ENCODE results near the gene NCS1.

NCS1 gene

DNA sequence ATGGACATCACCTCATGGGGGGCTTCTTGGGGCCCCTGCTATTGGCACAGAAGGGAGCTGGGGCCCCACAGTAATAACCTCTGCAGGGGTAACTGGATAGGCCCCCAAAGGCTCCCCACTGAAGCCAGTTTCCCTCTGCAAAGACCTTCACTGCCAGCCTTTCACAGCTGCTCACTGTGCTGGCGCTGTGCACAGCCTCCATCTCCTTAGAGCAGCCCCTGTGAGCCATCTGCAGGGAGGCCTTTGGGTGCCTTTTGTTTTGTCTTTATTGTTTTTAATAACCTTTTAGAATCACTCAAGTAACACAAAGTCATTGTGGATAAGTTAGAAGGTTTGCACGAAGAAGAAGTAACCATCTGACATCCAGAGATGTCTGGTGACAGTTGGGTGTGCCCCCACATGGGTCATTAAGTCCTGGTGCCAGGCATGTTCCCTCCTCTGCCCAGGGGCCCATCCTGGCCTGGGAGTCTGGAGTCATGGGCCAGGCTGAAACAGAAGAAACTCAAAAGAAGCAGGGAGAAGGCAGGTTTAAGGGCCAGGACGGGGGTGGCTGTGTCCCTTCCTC is 42.7 kb downstream of the NCS1 start:
- TF ChIP-seq, protein P1, sequence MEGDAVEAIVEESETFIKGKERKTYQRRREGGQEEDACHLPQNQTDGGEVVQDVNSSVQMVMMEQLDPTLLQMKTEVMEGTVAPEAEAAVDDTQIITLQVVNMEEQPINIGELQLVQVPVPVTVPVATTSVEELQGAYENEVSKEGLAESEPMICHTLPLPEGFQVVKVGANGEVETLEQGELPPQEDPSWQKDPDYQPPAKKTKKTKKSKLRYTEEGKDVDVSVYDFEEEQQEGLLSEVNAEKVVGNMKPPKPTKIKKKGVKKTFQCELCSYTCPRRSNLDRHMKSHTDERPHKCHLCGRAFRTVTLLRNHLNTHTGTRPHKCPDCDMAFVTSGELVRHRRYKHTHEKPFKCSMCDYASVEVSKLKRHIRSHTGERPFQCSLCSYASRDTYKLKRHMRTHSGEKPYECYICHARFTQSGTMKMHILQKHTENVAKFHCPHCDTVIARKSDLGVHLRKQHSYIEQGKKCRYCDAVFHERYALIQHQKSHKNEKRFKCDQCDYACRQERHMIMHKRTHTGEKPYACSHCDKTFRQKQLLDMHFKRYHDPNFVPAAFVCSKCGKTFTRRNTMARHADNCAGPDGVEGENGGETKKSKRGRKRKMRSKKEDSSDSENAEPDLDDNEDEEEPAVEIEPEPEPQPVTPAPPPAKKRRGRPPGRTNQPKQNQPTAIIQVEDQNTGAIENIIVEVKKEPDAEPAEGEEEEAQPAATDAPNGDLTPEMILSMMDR (IDR thresholded peaks at IDR 0.05; ENCODE audit: low read length, missing control alignments) = no peak
- H3K4me3 ChIP-seq (replicated peaks; ENCODE audit: low read depth, low read length) = no peak overlapping the region
- DNase-seq (ENCODE audit: low read depth) = no peak

DNA sequence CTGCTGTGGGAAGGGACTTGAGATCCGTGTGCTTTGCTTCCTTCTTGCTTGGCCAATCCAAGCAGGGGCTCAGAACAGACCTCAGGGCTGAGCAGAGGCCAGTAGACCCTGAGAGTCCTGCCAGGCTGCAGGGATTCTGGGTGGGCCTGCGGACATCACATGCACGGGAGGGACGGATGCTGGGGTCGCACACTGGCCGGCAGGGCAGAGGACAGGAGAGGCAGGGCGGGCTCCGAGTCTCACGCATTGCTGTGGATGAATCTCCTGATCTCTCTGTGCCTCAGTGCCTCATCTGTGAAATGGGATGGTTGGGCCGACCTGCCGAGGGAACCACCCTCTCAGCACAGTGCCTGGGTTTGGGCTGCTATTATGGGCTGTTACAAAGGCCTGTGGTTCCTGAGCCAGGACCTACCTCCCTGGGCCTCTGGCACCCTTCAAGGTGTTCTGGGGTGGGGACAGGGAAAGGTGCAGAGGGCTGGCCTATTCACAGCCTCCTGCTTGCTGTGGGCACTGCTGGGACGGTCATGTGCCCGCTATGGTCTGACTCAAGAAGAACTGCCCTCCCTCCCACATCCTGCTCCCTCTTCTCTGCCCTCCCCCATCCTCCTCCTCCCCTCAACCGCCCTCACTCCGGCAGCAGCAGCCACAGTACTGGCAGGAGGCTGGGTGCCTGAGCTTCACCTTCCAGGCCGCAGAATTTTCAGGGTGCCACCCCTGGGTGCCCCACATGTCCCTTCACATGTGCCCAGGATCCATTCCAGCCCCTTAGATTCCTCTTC is 43.3 kb downstream of the NCS1 start:
- TF ChIP-seq, protein P1 (IDR thresholded peaks at IDR 0.05; ENCODE audit: low read length, missing control alignments) = no peak

DNA sequence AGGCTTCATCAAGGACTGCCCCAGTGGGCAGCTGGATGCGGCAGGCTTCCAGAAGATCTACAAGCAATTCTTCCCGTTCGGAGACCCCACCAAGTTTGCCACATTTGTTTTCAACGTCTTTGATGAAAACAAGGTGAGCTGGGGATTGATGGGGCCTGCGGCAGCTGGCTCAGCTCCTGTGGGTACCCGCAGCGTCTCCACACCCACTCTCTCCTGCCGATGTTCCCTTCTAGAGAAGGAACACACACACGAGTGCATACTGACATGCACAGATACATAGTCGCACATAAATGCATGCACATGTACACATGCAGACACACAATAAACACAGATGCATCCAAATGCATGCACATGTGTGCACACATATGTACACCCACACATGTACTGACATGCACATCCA is 45.6 kb downstream of the NCS1 start:
- H3K4me3 ChIP-seq (replicated peaks; ENCODE audit: low read depth, low read length) = no peak overlapping the region
- no peak for DNase-seq (ENCODE audit: low read depth)
- TF ChIP-seq, protein P1 (IDR thresholded peaks at IDR 0.05; ENCODE audit: low read length, missing control alignments) = no peak

More for the DNA sequence above, 43.3 kb downstream of the NCS1 start:
- H3K4me3 ChIP-seq (replicated peaks; ENCODE audit: low read depth, low read length) = no peak overlapping the region
- peak; percentile 78 for DNase-seq (ENCODE audit: low read depth)

DNA sequence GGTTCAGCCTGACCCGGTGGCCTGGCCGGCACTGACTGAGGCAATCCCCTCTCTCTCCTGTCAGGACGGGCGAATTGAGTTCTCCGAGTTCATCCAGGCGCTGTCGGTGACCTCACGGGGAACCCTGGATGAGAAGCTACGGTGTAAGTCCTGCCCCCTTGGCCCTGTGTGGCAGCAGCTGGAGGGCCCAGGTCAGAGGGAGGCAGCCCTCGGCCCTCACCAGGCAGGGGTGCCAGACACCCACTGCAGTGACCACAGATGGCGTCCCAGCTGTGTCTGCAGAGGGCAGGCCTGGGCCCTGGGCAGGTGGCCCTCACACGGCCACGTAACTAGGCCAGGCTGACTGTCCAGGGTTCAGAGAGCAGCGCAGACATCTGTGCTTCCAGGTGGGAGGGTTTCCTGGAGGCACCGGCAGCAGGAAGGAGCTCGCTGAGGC is 47.5 kb downstream of the NCS1 start:
- H3K4me3 ChIP-seq (replicated peaks; ENCODE audit: low read depth, low read length) = no peak overlapping the region
- TF ChIP-seq, protein P1 (IDR thresholded peaks at IDR 0.05; ENCODE audit: low read length, missing control alignments) = no peak
- DNase-seq (ENCODE audit: low read depth) = no peak

DNA sequence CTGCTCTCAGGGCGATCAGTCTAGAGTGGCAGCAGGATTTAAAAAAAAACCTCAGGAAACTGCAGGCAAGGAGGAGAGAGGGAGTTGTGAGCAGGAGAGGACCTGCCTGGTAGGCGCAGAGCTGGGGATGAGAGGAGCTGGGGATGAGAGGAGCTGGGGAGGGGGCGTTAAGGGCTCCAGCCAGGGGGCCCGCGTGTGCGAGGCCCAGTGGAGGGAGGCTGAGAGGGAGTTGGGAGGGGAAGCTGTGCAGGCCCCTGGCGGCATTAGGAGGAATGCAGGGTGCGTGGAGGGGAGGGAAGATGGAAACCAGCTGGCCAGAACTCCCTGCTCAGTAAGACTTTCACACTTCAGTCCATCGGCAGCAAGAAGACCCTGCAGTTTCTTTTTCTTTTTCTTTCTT is 48.1 kb downstream of the NCS1 start:
- TF ChIP-seq, protein P1 (IDR thresholded peaks at IDR 0.05; ENCODE audit: low read length, missing control alignments) = peak; percentile 30
- H3K4me3 ChIP-seq (replicated peaks; ENCODE audit: low read depth, low read length) = no peak overlapping the region
- peak; percentile 59 for DNase-seq (ENCODE audit: low read depth)

DNA sequence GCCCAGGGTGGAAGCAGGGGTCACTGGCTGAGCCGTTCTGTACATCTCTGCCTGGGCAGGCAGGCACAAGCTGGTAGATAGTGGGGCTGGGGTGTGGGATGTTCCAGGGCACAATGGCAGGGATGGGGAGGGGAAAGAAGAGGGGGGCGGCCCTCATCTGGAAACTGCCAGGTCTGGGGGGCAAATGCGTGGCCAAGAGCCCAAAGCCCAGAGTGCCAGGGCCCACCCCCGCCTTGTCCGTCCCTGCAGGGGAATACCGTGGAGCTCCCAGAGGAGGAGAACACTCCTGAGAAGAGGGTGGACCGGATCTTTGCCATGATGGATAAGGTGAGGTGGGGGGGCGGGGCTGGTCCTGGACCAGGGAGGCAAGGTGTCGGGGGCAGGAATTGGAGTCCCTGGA is 50.6 kb downstream of the NCS1 start:
- TF ChIP-seq, protein P1 (IDR thresholded peaks at IDR 0.05; ENCODE audit: low read length, missing control alignments) = no peak
- DNase-seq (ENCODE audit: low read depth) = no peak
- H3K4me3 ChIP-seq (replicated peaks; ENCODE audit: low read depth, low read length) = no peak overlapping the region
